Measurements from ENCODE around the gene TTC23L. TPM values are rescaled to one million over a fixed set of nuclear protein-coding genes. Genes with fewer than 3 reads are reported as not detected.
A peak's percentile ranks its signal among the peaks of the same experiment; 100 is the strongest.

TTC23L gene
- total and polyA plus RNA-seq, 5 donors from 2014 or later: not detected

- peaks cover 5 to 12% (median 11%) of the 10 kb centered on the region in 4 donors for H3K4me1 Mint-ChIP-seq
- H3K36me3 ChIP-seq (ENCODE audit: control insufficient read depth, insufficient read depth, low read length): no peaks in the 10 kb centered on the region
- ATAC-seq (ENCODE audit: low read depth in 2 of 2) (no peak), DNase-seq (no peak)
- H3K27me3 Mint-ChIP-seq: peaks cover 3% of the 10 kb centered on the region
- H3K27ac Mint-ChIP-seq: no peak overlapping the region
- no peak overlapping the region for H3K4me3 ChIP-seq (ENCODE audit: low read depth, low read length)
- no peaks in the 10 kb centered on the region for H3K36me3 Mint-ChIP-seq
- peak overlapping the region in 1 of 4 donors; percentile 1 for H3K4me3 Mint-ChIP-seq
- peaks cover 0 to 1% (median 0%) of the 10 kb centered on the region in 7 donors for H3K9me3 Mint-ChIP-seq
- no peaks in the 10 kb centered on the region for H3K9me3 ChIP-seq (ENCODE audit: control insufficient read depth in 2 of 2, low read length in 2 of 2)
- peaks cover 5% of the 10 kb centered on the region for H3K4me1 ChIP-seq (ENCODE audit: control insufficient read depth, insufficient read depth, low read length, poor library complexity, severe bottlenecking)
- no peaks in the 10 kb centered on the region for H3K27me3 ChIP-seq (ENCODE audit: control insufficient read depth, insufficient read depth, low read length)
- no peak overlapping the region for H3K27ac ChIP-seq (ENCODE audit: insufficient read depth, low read length, poor library complexity, severe bottlenecking)
Measured at GRCh38 chr5:34834794-34835089, 4.2 kb upstream of the TTC23L start.

- H3K9me3 Mint-ChIP-seq: peaks cover 0 to 1% (median 0%) of the 10 kb centered on the region in 7 donors
- no peaks in the 10 kb centered on the region for H3K36me3 ChIP-seq (ENCODE audit: control insufficient read depth, insufficient read depth, low read length)
- no peaks in the 10 kb centered on the region for H3K27me3 ChIP-seq (ENCODE audit: control insufficient read depth, insufficient read depth, low read length)
- H3K4me3 ChIP-seq (ENCODE audit: low read depth, low read length): no peak overlapping the region
- no peak overlapping the region for H3K27ac Mint-ChIP-seq
- H3K27ac ChIP-seq (ENCODE audit: insufficient read depth, low read length, poor library complexity, severe bottlenecking): no peak overlapping the region
- peaks cover 6% of the 10 kb centered on the region for H3K27me3 Mint-ChIP-seq
- H3K9me3 ChIP-seq (ENCODE audit: control insufficient read depth in 2 of 2, low read length in 2 of 2): no peaks in the 10 kb centered on the region
- H3K4me1 Mint-ChIP-seq: peaks cover 6 to 14% (median 12%) of the 10 kb centered on the region in 4 donors
- DNase-seq (no peak), ATAC-seq (ENCODE audit: low read depth in 2 of 2) (no peak)
- peaks cover 7% of the 10 kb centered on the region for H3K4me1 ChIP-seq (ENCODE audit: control insufficient read depth, insufficient read depth, low read length, poor library complexity, severe bottlenecking)
- no peaks in the 10 kb centered on the region for H3K36me3 Mint-ChIP-seq
- no peak overlapping the region for H3K4me3 Mint-ChIP-seq
Measured at GRCh38 chr5:34835664-34836063, 3.3 kb upstream of the TTC23L start.

DNA sequence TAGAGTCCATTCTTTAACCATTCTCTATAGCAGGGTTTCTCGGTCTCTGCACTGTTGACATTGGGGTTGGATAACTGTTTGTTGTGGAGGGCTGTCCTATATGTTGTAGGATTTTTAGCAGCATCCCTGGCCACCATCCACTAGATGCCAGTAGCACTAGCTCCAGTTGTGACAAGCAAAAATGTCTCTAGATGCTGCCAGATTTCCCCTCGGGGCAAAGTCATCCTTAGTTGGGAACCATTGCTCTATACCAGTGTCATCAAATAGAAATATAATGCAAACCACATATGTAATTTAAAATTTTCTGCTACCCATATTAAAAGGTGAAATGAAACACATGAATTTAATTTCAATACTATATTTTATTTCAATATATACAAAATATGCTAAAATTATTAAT lies 2.9 kb downstream of the TTC23L start:
- no peak for DNase-seq
- no peaks in the 10 kb centered on the region for H3K9me3 Mint-ChIP-seq
- peak overlapping the region in 1 of 4 donors; percentile 61 for H3K4me3 Mint-ChIP-seq

GRCh38 chr5:34842554-34842953 lies 3.6 kb downstream of the TTC23L start:
- ATAC-seq (ENCODE audit: low read depth in 2 of 2): no peak
- H3K27ac Mint-ChIP-seq: no peak overlapping the region

More for the DNA sequence above, 2.9 kb downstream of the TTC23L start:
- Mint-ChIP-seq H3K27me3 (peaks cover 22% of the 10 kb centered on the region), H3K4me1 (peaks cover 6 to 14% (median 9%) of the 10 kb centered on the region in 4 donors), H3K36me3 (no peaks in the 10 kb centered on the region), H3K27ac (no peak overlapping the region)
- Histone ChIP-seq H3K4me3 (ENCODE audit: low read depth, low read length) (no peak overlapping the region), H3K36me3 (ENCODE audit: control insufficient read depth, insufficient read depth, low read length) (no peaks in the 10 kb centered on the region), H3K9me3 (ENCODE audit: control insufficient read depth in 2 of 2, low read length in 2 of 2) (no peaks in the 10 kb centered on the region), H3K4me1 (ENCODE audit: control insufficient read depth, insufficient read depth, low read length, poor library complexity, severe bottlenecking) (peaks cover 7% of the 10 kb centered on the region), H3K27ac (ENCODE audit: insufficient read depth, low read length, poor library complexity, severe bottlenecking) (no peak overlapping the region), H3K27me3 (ENCODE audit: control insufficient read depth, insufficient read depth, low read length) (no peaks in the 10 kb centered on the region)
- no peak for ATAC-seq (ENCODE audit: low read depth in 2 of 2)

GRCh38 chr5:34843497-34843896 lies 4.5 kb downstream of the TTC23L start:
- Histone ChIP-seq H3K27me3 (ENCODE audit: control insufficient read depth, insufficient read depth, low read length) (no peaks in the 10 kb centered on the region), H3K4me3 (ENCODE audit: low read depth, low read length) (no peak overlapping the region), H3K4me1 (ENCODE audit: control insufficient read depth, insufficient read depth, low read length, poor library complexity, severe bottlenecking) (peaks cover 7% of the 10 kb centered on the region), H3K36me3 (ENCODE audit: control insufficient read depth, insufficient read depth, low read length) (no peaks in the 10 kb centered on the region), H3K27ac (ENCODE audit: insufficient read depth, low read length, poor library complexity, severe bottlenecking) (no peak overlapping the region), H3K9me3 (ENCODE audit: control insufficient read depth in 2 of 2, low read length in 2 of 2) (no peaks in the 10 kb centered on the region)
- peaks cover 4 to 13% (median 8%) of the 10 kb centered on the region in 4 donors for H3K4me1 Mint-ChIP-seq
- H3K27me3 Mint-ChIP-seq: peaks cover 28% of the 10 kb centered on the region
- H3K27ac Mint-ChIP-seq: no peak overlapping the region
- H3K9me3 Mint-ChIP-seq: no peaks in the 10 kb centered on the region
- no peaks in the 10 kb centered on the region for H3K36me3 Mint-ChIP-seq
- peak overlapping the region in 1 of 4 donors; percentile 4 for H3K4me3 Mint-ChIP-seq
- no peak for DNase-seq
- no peak for ATAC-seq (ENCODE audit: low read depth in 2 of 2)

More at GRCh38 chr5:34842554-34842953, 3.6 kb downstream of the TTC23L start:
- Histone ChIP-seq H3K4me3 (ENCODE audit: low read depth, low read length) (no peak overlapping the region), H3K36me3 (ENCODE audit: control insufficient read depth, insufficient read depth, low read length) (no peaks in the 10 kb centered on the region), H3K4me1 (ENCODE audit: control insufficient read depth, insufficient read depth, low read length, poor library complexity, severe bottlenecking) (peaks cover 7% of the 10 kb centered on the region), H3K9me3 (ENCODE audit: control insufficient read depth in 2 of 2, low read length in 2 of 2) (no peaks in the 10 kb centered on the region), H3K27ac (ENCODE audit: insufficient read depth, low read length, poor library complexity, severe bottlenecking) (no peak overlapping the region), H3K27me3 (ENCODE audit: control insufficient read depth, insufficient read depth, low read length) (no peaks in the 10 kb centered on the region)
- Mint-ChIP-seq H3K4me3 (no peak overlapping the region), H3K36me3 (no peaks in the 10 kb centered on the region), H3K27me3 (peaks cover 22% of the 10 kb centered on the region), H3K9me3 (no peaks in the 10 kb centered on the region), H3K4me1 (peaks cover 4 to 14% (median 8%) of the 10 kb centered on the region in 4 donors)
- no peak for DNase-seq

DNA sequence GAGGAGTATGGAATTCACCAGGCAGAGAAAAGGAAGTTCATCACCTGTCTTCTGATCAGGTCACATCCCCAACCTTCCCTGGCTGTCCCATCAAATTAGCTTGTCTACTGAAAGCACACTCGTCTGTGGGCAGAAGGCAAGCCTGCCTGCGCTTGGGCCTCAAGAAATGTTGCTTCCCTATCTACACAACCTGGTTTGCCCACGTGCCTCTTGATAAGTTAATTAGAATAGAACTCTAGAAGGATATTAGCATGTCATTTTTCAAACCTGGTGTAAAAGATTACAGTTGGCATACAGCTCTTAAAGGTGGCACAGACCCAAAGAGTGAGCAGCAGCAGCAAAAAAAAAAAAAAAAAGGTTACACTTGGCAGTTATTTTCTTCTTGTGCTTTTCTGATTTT lies 5.1 kb downstream of the TTC23L start:
- no peaks in the 10 kb centered on the region for H3K36me3 Mint-ChIP-seq
- Histone ChIP-seq H3K4me1 (ENCODE audit: control insufficient read depth, insufficient read depth, low read length, poor library complexity, severe bottlenecking) (peaks cover 7% of the 10 kb centered on the region), H3K36me3 (ENCODE audit: control insufficient read depth, insufficient read depth, low read length) (no peaks in the 10 kb centered on the region), H3K27me3 (ENCODE audit: control insufficient read depth, insufficient read depth, low read length) (no peaks in the 10 kb centered on the region), H3K4me3 (ENCODE audit: low read depth, low read length) (no peak overlapping the region), H3K9me3 (ENCODE audit: control insufficient read depth in 2 of 2, low read length in 2 of 2) (no peaks in the 10 kb centered on the region), H3K27ac (ENCODE audit: insufficient read depth, low read length, poor library complexity, severe bottlenecking) (no peak overlapping the region)
- ATAC-seq (ENCODE audit: low read depth in 2 of 2) (no peak), DNase-seq (no peak)
- H3K27ac Mint-ChIP-seq: no peak overlapping the region
- no peaks in the 10 kb centered on the region for H3K9me3 Mint-ChIP-seq
- peaks cover 30% of the 10 kb centered on the region for H3K27me3 Mint-ChIP-seq
- no peak overlapping the region for H3K4me3 Mint-ChIP-seq
- peaks cover 0 to 9% (median 6%) of the 10 kb centered on the region in 4 donors for H3K4me1 Mint-ChIP-seq

DNA sequence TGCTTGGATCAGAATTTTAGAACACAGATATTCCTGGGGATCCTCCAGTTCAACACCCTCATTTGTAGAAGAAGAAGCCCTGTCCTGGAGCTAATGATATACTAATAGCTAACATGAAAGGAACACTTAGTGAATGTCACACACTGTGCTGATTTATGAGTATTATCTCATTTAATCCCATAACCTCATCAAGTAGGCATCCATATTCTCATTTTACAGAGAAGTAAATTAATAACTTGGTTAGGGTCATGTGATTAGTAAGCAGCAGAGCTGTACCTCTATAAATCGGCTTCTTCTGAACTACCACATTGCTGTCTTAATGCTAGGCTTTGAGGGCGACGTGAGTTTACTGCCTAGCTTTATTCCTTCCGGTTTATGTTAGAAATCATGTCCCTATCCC lies 6.0 kb downstream of the TTC23L start:
- Histone ChIP-seq H3K27ac (ENCODE audit: insufficient read depth, low read length, poor library complexity, severe bottlenecking) (no peak overlapping the region), H3K9me3 (ENCODE audit: control insufficient read depth in 2 of 2, low read length in 2 of 2) (no peaks in the 10 kb centered on the region), H3K27me3 (ENCODE audit: control insufficient read depth, insufficient read depth, low read length) (no peaks in the 10 kb centered on the region), H3K4me3 (ENCODE audit: low read depth, low read length) (no peak overlapping the region), H3K36me3 (ENCODE audit: control insufficient read depth, insufficient read depth, low read length) (no peaks in the 10 kb centered on the region), H3K4me1 (ENCODE audit: control insufficient read depth, insufficient read depth, low read length, poor library complexity, severe bottlenecking) (no peaks in the 10 kb centered on the region)
- no peak for ATAC-seq (ENCODE audit: low read depth in 2 of 2)
- Mint-ChIP-seq H3K9me3 (no peaks in the 10 kb centered on the region), H3K4me3 (peak overlapping the region in 1 of 4 donors; percentile 59), H3K27ac (no peak overlapping the region), H3K27me3 (peaks cover 28% of the 10 kb centered on the region), H3K36me3 (no peaks in the 10 kb centered on the region), H3K4me1 (peaks cover 0 to 3% (median 0%) of the 10 kb centered on the region in 4 donors)
- no peak for DNase-seq

GRCh38 chr5:34847056-34847455 lies 8.1 kb downstream of the TTC23L start:
- Mint-ChIP-seq H3K9me3 (peaks cover 0 to 2% (median 0%) of the 10 kb centered on the region in 7 donors), H3K36me3 (no peaks in the 10 kb centered on the region), H3K27ac (no peak overlapping the region), H3K4me1 (no peaks in the 10 kb centered on the region), H3K27me3 (peaks cover 27% of the 10 kb centered on the region), H3K4me3 (no peak overlapping the region)
- Histone ChIP-seq H3K9me3 (ENCODE audit: control insufficient read depth in 2 of 2, low read length in 2 of 2) (no peaks in the 10 kb centered on the region), H3K27me3 (ENCODE audit: control insufficient read depth, insufficient read depth, low read length) (no peaks in the 10 kb centered on the region), H3K36me3 (ENCODE audit: control insufficient read depth, insufficient read depth, low read length) (no peaks in the 10 kb centered on the region), H3K4me3 (ENCODE audit: low read depth, low read length) (no peak overlapping the region), H3K27ac (ENCODE audit: insufficient read depth, low read length, poor library complexity, severe bottlenecking) (no peak overlapping the region), H3K4me1 (ENCODE audit: control insufficient read depth, insufficient read depth, low read length, poor library complexity, severe bottlenecking) (no peaks in the 10 kb centered on the region)
- DNase-seq (no peak), ATAC-seq (ENCODE audit: low read depth in 2 of 2) (no peak)
